ENCODE data around the gene NDE1. TPM values are rescaled to one million over a fixed set of nuclear protein-coding genes. Genes with fewer than 3 reads are reported as not detected.

NDE1 gene
- polyA plus RNA-seq, 1 of the 3 experiments (the other 2 are of a cell fraction) = 27.9 TPM

DNA sequence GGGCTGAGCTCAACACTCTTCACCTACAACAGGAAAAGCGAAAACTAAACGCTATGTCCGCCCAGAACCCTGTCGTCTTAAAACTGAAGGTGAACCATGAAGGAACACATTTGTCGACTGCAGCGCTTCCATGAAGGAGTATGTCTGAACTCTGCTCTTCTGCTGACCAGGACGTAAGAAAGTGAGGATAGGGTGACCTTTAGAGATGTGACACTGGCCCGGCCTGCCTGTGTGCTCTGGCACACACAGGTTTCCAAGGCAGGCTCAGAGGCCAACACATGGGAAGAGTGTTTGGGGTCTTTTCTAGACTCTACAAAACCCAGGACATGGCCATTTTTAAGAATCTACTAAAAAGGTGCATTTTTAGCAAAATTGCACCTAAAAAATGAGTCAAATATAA is 28.2 kb upstream of the NDE1 start:
- no peak overlapping the region for H3K27ac ChIP-seq (ENCODE audit: low read depth in 2 of 2, low read length in 1 of 2)
- no peaks in the 10 kb centered on the region for H3F3A ChIP-seq (replicated peaks; ENCODE audit: insufficient read depth)
- WGBS (ENCODE audit: low lambda C conversion rate) = 91% methylated on average over 8 of the region's 8 CpGs
- H3K9me2 ChIP-seq = no peaks in the 10 kb centered on the region
- H3K27me3 ChIP-seq (ENCODE audit: insufficient read depth) = no peaks in the 10 kb centered on the region
- no peak overlapping the region for H3K9ac ChIP-seq
- H4K20me1 ChIP-seq (ENCODE audit: insufficient read depth) = no peaks in the 10 kb centered on the region
- no peak for DNase-seq
- peaks cover 60 to 69% of the 10 kb centered on the region in 2 experiments for H3K36me3 ChIP-seq (replicated peaks in 1 of 2; ENCODE audit: control insufficient read depth in 1 of 2, insufficient read depth in 2 of 2, low read length in 1 of 2)
- no peak overlapping the region for H3K4me3 ChIP-seq (ENCODE audit: low read depth in 2 of 2, low read length in 1 of 2)
- H3K4me2 ChIP-seq = no peak overlapping the region
- no peak for TF ChIP-seq REST (IDR thresholded peaks at IDR 0.05; ENCODE audit: low read depth, low read length)
- no peaks in the 10 kb centered on the region for H3K9me3 ChIP-seq
- ChIA-PET POLR2A (interaction anchor here (0.7 kb wide), 1 partner anchor 14 kb away, joined by 3 read pairs; no protein-coding TSS in a partner anchor), CTCF (no interaction called here)
- H3K4me1 ChIP-seq (ENCODE audit: control insufficient read depth in 1 of 2, insufficient read depth in 2 of 2, low read depth in 1 of 2, low read length in 1 of 2) = peaks cover 0 to 10% of the 10 kb centered on the region in 2 experiments; a peak in 1 of 4 replicates
- peaks cover 6% of the 10 kb centered on the region; the same call in 1 of the 2 replicates for H3K79me2 ChIP-seq (ENCODE audit: insufficient read depth)
- no peak overlapping the region for H2AFZ ChIP-seq (ENCODE audit: low read depth)

DNA sequence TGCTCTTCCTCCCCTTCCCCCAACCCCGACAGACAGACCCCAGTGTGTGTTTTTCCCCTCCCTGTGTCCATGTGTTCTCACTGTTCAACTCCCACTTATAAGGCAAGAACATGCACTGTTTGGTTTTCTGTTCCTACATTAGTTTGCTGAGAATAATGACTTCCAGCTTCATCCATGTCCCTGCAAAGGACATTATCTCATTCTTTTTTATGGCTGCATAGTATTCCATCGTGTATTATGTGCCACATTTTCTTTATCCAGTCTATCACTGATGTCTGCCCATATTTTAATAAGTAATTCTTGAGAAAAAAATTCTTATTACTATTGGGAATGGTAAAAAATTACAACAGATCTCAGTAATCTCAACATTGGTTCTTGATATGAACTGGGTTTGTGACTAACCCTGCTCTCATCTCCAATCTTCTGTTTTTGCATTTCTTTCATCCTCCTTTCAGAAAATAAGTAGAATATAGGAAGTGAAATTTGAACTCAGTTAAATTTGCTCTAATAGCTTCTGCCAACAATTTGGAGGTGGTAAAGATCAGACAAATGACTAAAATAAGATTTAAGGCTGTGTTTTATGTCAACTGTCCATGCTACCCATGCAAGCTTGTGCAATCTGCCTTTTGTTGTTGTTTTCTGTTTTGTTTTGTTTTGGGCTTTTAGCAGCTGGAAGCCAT is 18.2 kb upstream of the NDE1 start:
- Histone ChIP-seq H3K9ac (no peak overlapping the region), H3K36me3 (replicated peaks in 1 of 2; ENCODE audit: control insufficient read depth in 1 of 2, insufficient read depth in 2 of 2, low read length in 1 of 2) (peaks cover 73 to 79% of the 10 kb centered on the region in 2 experiments), H3K27ac (ENCODE audit: low read depth in 2 of 2, low read length in 1 of 2) (no peak overlapping the region), H3F3A (replicated peaks; ENCODE audit: insufficient read depth) (no peaks in the 10 kb centered on the region), H3K79me2 (ENCODE audit: insufficient read depth) (no peaks in the 10 kb centered on the region; the same call in 1 of the 2 replicates), H3K27me3 (ENCODE audit: insufficient read depth) (no peaks in the 10 kb centered on the region), H3K9me2 (no peaks in the 10 kb centered on the region), H3K4me1 (ENCODE audit: control insufficient read depth in 1 of 2, insufficient read depth in 2 of 2, low read depth in 1 of 2, low read length in 1 of 2) (no peaks in the 10 kb centered on the region), H3K4me3 (ENCODE audit: low read depth in 2 of 2, low read length in 1 of 2) (no peak overlapping the region), H4K20me1 (ENCODE audit: insufficient read depth) (no peaks in the 10 kb centered on the region; the same call in 1 of the 2 replicates), H3K9me3 (no peaks in the 10 kb centered on the region), H2AFZ (ENCODE audit: low read depth) (no peak overlapping the region), H3K4me2 (no peak overlapping the region)
- WGBS (ENCODE audit: low lambda C conversion rate) = 90% methylated on average over 2 of the region's 2 CpGs
- CTCF ChIA-PET = interaction anchor here (0.6 to 2.5 kb wide), 2 partner anchors 10 to 39 kb away, joined by 3 to 10 read pairs; partner anchors contain the start of gene MARF1
- DNase-seq = no peak
- POLR2A ChIA-PET = interaction anchor here (1.0 kb wide), 1 partner anchor 11 kb away, joined by 3 read pairs; the partner anchor contains the start of gene MARF1
- TF ChIP-seq MXI1 (IDR thresholded peaks at IDR 0.05; ENCODE audit: low read depth, low read length) = no peak
- TF ChIP-seq CHD2 (IDR thresholded peaks at IDR 0.05; ENCODE audit: low read length, partially characterized antibody) = no peak
- no peak for TF ChIP-seq IRF3 (IDR thresholded peaks at IDR 0.05; ENCODE audit: low read depth, low read length)
- no peak for TF ChIP-seq RFX5 (IDR thresholded peaks at IDR 0.05; ENCODE audit: low read length)
- TF ChIP-seq, protein P1, sequence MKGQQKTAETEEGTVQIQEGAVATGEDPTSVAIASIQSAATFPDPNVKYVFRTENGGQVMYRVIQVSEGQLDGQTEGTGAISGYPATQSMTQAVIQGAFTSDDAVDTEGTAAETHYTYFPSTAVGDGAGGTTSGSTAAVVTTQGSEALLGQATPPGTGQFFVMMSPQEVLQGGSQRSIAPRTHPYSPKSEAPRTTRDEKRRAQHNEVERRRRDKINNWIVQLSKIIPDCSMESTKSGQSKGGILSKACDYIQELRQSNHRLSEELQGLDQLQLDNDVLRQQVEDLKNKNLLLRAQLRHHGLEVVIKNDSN (IDR thresholded peaks at IDR 0.05; ENCODE audit: borderline replicate concordance, low read depth) = no peak
- no peak for TF ChIP-seq EP300 (IDR thresholded peaks at IDR 0.05; ENCODE audit: borderline replicate concordance in 1 of 2, low read depth in 1 of 2, low read length in 1 of 2)
- TF ChIP-seq ZBTB33 (IDR thresholded peaks at IDR 0.05; ENCODE audit: borderline replicate concordance, low read depth) = no peak
- TF ChIP-seq MEF2A (IDR thresholded peaks at IDR 0.05; ENCODE audit: borderline replicate concordance, low read depth) = no peak
- no peak for TF ChIP-seq GABPA (IDR thresholded peaks at IDR 0.05; ENCODE audit: low read depth)
- TF ChIP-seq TAF1 (IDR thresholded peaks at IDR 0.05; ENCODE audit: borderline replicate concordance, low read depth, low read length) = no peak
- no peak for TF ChIP-seq SMC3 (IDR thresholded peaks at IDR 0.05; ENCODE audit: low read depth, low read length)
- TF ChIP-seq TCF12 (IDR thresholded peaks at IDR 0.05) = no peak
- TF ChIP-seq MAX (IDR thresholded peaks at IDR 0.05; ENCODE audit: low read depth) = no peak

Measured in SK-N-SH (cell line).